SK-N-MC (cell line): ENCODE results near the gene MRPS7.

ENCODE experiments used
- EZH2 ChIP-seq: fragments of 200-600 bp; sonication (generic); IDR thresholded peaks from one replicate; pipeline ENCODE4 v1.6.1; 2017; ENCODE audit warnings: antibody characterized with exemption
- POLR2AphosphoS5 ChIP-seq: IDR thresholded peaks from 2 replicates; pipeline ENCODE4 v1.6.1; 2012; ENCODE audit warnings: mild to moderate bottlenecking, low read depth, low read length, borderline replicate concordance

DNA sequence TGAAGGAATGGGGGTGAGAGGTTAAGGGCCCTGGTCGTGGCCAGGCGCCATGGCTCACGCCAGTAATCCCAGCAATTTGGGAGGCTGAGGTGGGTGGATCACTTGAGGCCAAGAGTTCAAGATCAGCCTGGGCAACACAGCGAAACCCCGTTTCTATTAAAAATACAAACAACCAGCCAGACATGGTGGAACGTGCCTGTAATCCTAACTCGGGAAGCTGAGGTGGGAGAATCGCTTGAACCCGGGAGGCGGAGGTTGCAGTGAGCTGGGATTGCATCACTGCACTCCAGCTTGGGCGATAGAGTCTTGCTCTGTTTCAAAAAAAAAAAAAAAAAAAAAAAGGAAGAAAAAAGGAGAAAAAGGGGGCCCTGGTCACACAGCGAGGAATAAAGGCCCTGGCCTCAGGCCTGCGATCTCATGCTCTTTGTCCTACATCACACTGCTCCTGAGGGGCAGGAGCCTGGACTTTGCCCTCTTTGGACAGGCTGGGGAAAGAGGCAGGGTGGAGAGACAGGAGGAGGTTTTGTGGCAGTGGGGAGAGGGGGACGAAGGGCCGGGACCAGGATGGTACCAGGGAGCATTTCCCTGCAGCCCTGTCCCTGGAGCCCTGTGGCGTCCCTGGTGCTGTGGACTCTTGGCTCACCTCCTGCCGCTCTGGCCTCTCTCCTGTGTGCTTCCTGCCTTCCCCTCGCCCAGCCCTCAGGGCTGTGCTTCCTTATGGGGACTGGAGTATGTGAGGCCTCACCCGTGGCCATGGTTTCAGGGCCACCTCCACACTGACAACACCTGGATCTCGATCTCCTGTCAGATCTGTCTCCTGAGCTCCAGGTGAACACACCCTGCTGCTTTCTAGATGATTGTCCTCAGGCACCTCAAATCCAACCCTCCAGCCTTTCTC lies 47.3 kb downstream of the MRPS7 start:
- no peak for TF ChIP-seq EZH2
- TF ChIP-seq POLR2AphosphoS5, result no peak
